B cell (primary cell): Measurements from ENCODE around the gene PIK3R3. TPM values are rescaled to one million over a fixed set of nuclear protein-coding genes. Genes with fewer than 3 reads are reported as not detected.

ENCODE experiments used
- ATAC-seq: fragments of 200-7000 bp; cut with Tn5 transposase; one replicate; pipeline ENCODE4 v1.10.0; 2021; ENCODE audit warnings: low read depth, mild to moderate bottlenecking, moderate number of reproducible peaks, moderate library complexity
- CTCF ChIA-PET: fragments of 350-600 bp; sonication (Branson Sonifier 250); formaldehyde crosslinking; loops from one replicate; lab custom pipeline; 2021; ENCODE audit warnings: antibody characterized with exemption, inconsistent platforms; lab: Charles Lee
- POLR2A ChIA-PET: fragments of 350-600 bp; sonication (Branson Sonifier 250); formaldehyde crosslinking; loops from one replicate; lab custom pipeline; 2021; ENCODE audit warnings: antibody characterized with exemption; lab: Charles Lee
- DNase-seq: peaks from one replicate; pipeline ENCODE4 v3.0.0; 2013
- H2AFZ ChIP-seq: 2 replicates; pipeline ENCODE4 v1.6.1; 2012; ENCODE audit warnings: mild to moderate bottlenecking, low read depth, low read length; ENCODE audit not compliant: insufficient read depth, poor library complexity, severe bottlenecking
- H3K27ac ChIP-seq, 2 donors: 1 replicate in 1 of 2; 2 replicates in 1 of 2; pipeline ENCODE4 v1.5.1; 2012 to 2013; ENCODE audit warnings: low read length in 2 of 2, mild to moderate bottlenecking in 2 of 2, moderate library complexity in 1 of 2
- H3K27me3 ChIP-seq, 4 experiments: fragments of 200-600 bp in 1 of 4; sonication (generic) in 1 of 4; replicated peaks in 1 of 4; 1 replicate in 2 of 4; 2 replicates in 2 of 4; pipeline versions ENCODE4 v1.6.1 to v1.7.0; 2013 to 2016; ENCODE audit warnings: low read length in 3 of 4, mild to moderate bottlenecking in 2 of 4, mixed read lengths in 1 of 4, moderate library complexity in 1 of 4; ENCODE audit not compliant: insufficient read depth in 4 of 4, control insufficient read depth in 3 of 4; ENCODE audit errors: control extremely low read depth in 1 of 4
- H3K36me3 ChIP-seq, 2 experiments: replicated peaks in 1 of 2; 1 replicate in 1 of 2; 2 replicates in 1 of 2; pipeline versions ENCODE4 v1.6.1 to v1.7.1; 2013; ENCODE audit warnings: low read length in 1 of 2; ENCODE audit not compliant: insufficient read depth in 2 of 2, control insufficient read depth in 1 of 2; ENCODE audit errors: control extremely low read depth in 1 of 2, extremely low read depth in 1 of 2
- H3K4me1 ChIP-seq, 2 donors: fragments of 200-600 bp in 1 of 2; sonication (generic) in 1 of 2; 1 replicate in 1 of 2; 2 replicates in 1 of 2; pipeline versions ENCODE4 v1.5.1 to v1.6.1; 2013 to 2017; ENCODE audit warnings: low read length in 2 of 2; ENCODE audit not compliant: control insufficient read depth in 2 of 2, insufficient read depth in 2 of 2
- H3K4me2 ChIP-seq: replicated peaks from 2 replicates; pipeline ENCODE3; 2012; ENCODE audit warnings: mild to moderate bottlenecking, low read depth, low read length; ENCODE audit not compliant: poor library complexity, severe bottlenecking
- H3K4me3 ChIP-seq, 5 experiments: fragments of 200-600 bp in 1 of 5; sonication (generic) in 1 of 5; 1 replicate in 3 of 5; 2 replicates in 2 of 5; pipeline versions ENCODE4 v1.5.1 to v1.7.0; 2011 to 2016; ENCODE audit warnings: low read length in 4 of 5, mild to moderate bottlenecking in 4 of 5, low read depth in 2 of 5, control low read depth in 1 of 5, moderate library complexity in 1 of 5; ENCODE audit not compliant: insufficient read depth in 1 of 5; ENCODE audit errors: control extremely low read depth in 1 of 5, extremely low read depth in 1 of 5
- H3K79me2 ChIP-seq: fragments of 200-600 bp; sonication (generic); one replicate; pipeline ENCODE4 v1.6.0; 2016; ENCODE audit warnings: low read length; ENCODE audit not compliant: control insufficient read depth, insufficient read depth
- H3K9ac ChIP-seq: fragments of 200-600 bp; sonication (generic); 2 replicates; pipeline ENCODE4 v1.6.1; 2017; ENCODE audit warnings: mild to moderate bottlenecking, low read length, moderate library complexity
- H3K9me3 ChIP-seq, 3 donors: one replicate each; pipeline versions ENCODE4 v1.6.1 to v1.7.1; 2013; ENCODE audit warnings: low read length in 2 of 3; ENCODE audit not compliant: control insufficient read depth in 2 of 3, insufficient read depth in 1 of 3; ENCODE audit errors: control extremely low read depth in 1 of 3
- H4K20me1 ChIP-seq: 2 replicates; pipeline ENCODE4 v1.6.0; 2012; ENCODE audit warnings: mild to moderate bottlenecking, low read length; ENCODE audit not compliant: insufficient read depth, control insufficient read depth, poor library complexity, severe bottlenecking
- H3K27ac Mint-ChIP-seq: one replicate; pipeline ENCODE4 v1.8.0; 2021; ENCODE audit warnings: mixed read lengths
- H3K27me3 Mint-ChIP-seq: one replicate; pipeline ENCODE4 v1.8.0; 2021; ENCODE audit warnings: mixed read lengths
- H3K4me1 Mint-ChIP-seq: one replicate; pipeline ENCODE4 v1.8.0; 2021; ENCODE audit warnings: mixed read lengths
- H3K4me3 Mint-ChIP-seq: one replicate; pipeline ENCODE4 v1.8.0; 2021; ENCODE audit warnings: mixed read lengths
- H3K9me3 Mint-ChIP-seq: one replicate; pipeline ENCODE4 v1.8.0; 2022; ENCODE audit warnings: mixed read lengths; ENCODE audit not compliant: insufficient read depth
- EZH2 ChIP-seq: IDR thresholded peaks from 2 replicates; pipeline ENCODE4 v1.6.1; 2012; ENCODE audit warnings: borderline replicate concordance, low read depth, mild to moderate bottlenecking, moderate library complexity, low read length; ENCODE audit not compliant: insufficient read depth, poor library complexity, severe bottlenecking
- WGBS: methylation state at CpG from one replicate; pipeline ENCODE4 v1.1.5; 2013; ENCODE audit warnings: missing lambda C conversion rate; ENCODE audit not compliant: insufficient coverage; 5-methylcytosine and 5-hydroxymethylcytosine counted together
- intact Hi-C: fragments of 100-400 bp; cut with micrococcal nuclease; formaldehyde crosslinking; loops from one replicate; pipeline ENCODE4 v1.10.0; 2022
- polyA plus RNA-seq: library from polyadenylated mRNA; depleted of rRNA; stranded (reverse); fragments of >200 nt; gene quantifications from 2 replicates; pipeline ENCODE4 v1.2.3, GENCODE V29; 2012
- total RNA-seq, 2 donors: library from RNA; stranded (reverse); fragments of 120-200 nt in 1 of 2; gene quantifications; 1 replicate in 1 of 2; 2 replicates in 1 of 2; pipeline versions ENCODE4 v1.2.3 to v1.2.4, GENCODE V29; 2013 to 2022
- TF ChIP-seq, protein P1 (sequence below): fragments of 200-600 bp; IDR thresholded peaks from one replicate; pipeline ENCODE4 v1.8.0; 2022; ENCODE audit warnings: antibody characterized with exemption, mild to moderate bottlenecking

PIK3R3 gene
- total and polyA plus RNA-seq, 2 donors (not counting 1 experiment from before 2014, with no cell fraction given) = 0.06 to 0.17 TPM

DNA sequence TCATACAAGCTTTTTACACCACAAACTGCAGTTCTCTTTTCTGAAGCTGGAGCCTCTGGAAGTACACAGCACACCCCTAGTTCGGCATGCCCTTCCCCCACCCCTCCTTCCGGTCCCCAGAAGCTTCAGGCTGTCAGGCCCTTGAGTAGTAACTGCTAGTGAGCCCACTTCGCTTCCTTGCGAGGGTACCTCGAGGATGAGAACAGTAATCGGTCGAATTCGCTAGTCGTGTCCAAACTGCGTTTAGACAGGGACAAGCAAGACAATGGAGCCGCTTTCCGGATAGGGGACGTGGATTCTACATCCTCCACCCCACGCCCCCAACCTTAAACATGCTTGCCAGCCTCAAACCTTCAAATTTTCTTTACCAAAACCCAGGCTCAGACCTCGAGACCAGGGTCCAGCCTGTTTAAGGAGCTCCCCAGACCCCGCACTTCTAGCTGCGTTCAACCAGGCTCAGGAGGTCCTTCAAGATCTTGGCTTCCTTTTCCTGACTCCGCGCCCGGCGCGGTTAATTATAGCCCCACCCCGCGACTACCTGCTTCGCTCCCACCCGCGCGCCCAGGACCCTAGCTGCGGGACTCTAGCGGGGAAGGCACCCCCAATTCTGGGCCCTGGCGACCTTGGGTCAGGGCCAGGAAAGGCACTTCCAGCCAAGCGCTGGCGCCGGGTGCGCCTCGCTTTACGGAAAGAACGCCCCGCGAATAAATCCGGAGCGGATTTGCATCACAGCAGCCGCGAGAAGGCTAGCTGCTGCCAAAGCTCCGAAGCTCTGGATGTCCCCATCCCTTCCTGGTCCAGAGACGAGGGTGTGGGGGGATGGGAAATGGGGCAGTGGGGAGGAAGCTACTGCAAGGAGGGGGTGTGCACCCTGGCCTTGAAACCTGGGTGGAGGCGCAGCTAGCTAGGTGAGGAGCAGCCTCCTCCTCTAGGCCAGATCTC lies 34.4 kb upstream of the PIK3R3 start:
- Histone ChIP-seq H3K27ac (peak overlapping the region; percentile 1 to 46), H3K36me3 (no peaks in the 10 kb centered on the region), H3K27me3 (peaks cover 0 to 17% (median 0%) of the 10 kb centered on the region in 4 experiments), H2AFZ (peak overlapping the region; percentile 97), H3K4me3 (peak overlapping the region; percentile 50 to 86 (median 65)), H3K79me2 (no peaks in the 10 kb centered on the region), H3K9me3 (no peaks in the 10 kb centered on the region), H3K4me1 (peaks cover 18 to 25% of the 10 kb centered on the region in 2 donors), H3K9ac (peak overlapping the region; percentile 81), H3K4me2 (peak overlapping the region; percentile 98), H4K20me1 (no peaks in the 10 kb centered on the region)
- ATAC-seq (peak; percentile 47), DNase-seq (peak; percentile 58)
- Mint-ChIP-seq H3K9me3 (no peaks in the 10 kb centered on the region), H3K4me1 (peaks cover 27% of the 10 kb centered on the region), H3K27ac (peak overlapping the region; percentile 57), H3K4me3 (peak overlapping the region; percentile 90), H3K27me3 (peaks cover 21% of the 10 kb centered on the region)
- ChIA-PET POLR2A (interaction anchor here (1.0 to 1.1 kb wide), 2 partner anchors 34 to 481 kb away, joined by 3 to 4 read pairs; partner anchors contain the start of gene PIK3R3), CTCF (interaction anchor here (0.8 to 1.9 kb wide), 9 partner anchors 10 to 131 kb away, joined by 3 to 10 read pairs (median 3); no protein-coding TSS in a partner anchor)
- TF ChIP-seq EZH2 = no peak
- TF ChIP-seq, protein P1, sequence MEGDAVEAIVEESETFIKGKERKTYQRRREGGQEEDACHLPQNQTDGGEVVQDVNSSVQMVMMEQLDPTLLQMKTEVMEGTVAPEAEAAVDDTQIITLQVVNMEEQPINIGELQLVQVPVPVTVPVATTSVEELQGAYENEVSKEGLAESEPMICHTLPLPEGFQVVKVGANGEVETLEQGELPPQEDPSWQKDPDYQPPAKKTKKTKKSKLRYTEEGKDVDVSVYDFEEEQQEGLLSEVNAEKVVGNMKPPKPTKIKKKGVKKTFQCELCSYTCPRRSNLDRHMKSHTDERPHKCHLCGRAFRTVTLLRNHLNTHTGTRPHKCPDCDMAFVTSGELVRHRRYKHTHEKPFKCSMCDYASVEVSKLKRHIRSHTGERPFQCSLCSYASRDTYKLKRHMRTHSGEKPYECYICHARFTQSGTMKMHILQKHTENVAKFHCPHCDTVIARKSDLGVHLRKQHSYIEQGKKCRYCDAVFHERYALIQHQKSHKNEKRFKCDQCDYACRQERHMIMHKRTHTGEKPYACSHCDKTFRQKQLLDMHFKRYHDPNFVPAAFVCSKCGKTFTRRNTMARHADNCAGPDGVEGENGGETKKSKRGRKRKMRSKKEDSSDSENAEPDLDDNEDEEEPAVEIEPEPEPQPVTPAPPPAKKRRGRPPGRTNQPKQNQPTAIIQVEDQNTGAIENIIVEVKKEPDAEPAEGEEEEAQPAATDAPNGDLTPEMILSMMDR = no peak
- intact Hi-C loops = no loop called here
- 3% methylated on average over 47 of the region's 47 CpGs for WGBS

DNA sequence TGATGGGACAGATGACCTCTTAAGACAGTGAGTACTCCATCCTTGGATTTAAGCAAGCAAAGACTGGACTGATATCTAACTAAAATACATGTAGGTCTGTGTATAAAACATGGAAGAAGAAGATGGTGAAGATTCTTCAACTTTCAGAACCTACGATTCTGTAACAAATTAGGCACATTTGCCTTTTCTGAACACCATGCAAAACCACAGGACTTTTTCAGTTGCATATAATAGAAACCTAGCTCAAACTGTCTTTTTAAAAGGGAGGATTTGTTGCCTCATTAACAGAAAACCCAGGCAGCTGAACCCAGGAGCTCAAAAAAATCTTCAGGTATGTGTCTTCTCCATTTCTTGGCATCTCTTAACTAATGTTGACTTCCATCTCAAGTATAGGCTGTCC lies 27.8 kb upstream of the PIK3R3 start:
- Histone ChIP-seq H4K20me1 (no peaks in the 10 kb centered on the region), H3K27ac (no peak overlapping the region), H2AFZ (no peak overlapping the region), H3K9ac (no peak overlapping the region), H3K27me3 (peaks cover 0 to 3% (median 0%) of the 10 kb centered on the region in 4 experiments), H3K4me2 (no peak overlapping the region), H3K9me3 (no peaks in the 10 kb centered on the region), H3K36me3 (no peaks in the 10 kb centered on the region), H3K79me2 (no peaks in the 10 kb centered on the region), H3K4me1 (no peaks in the 10 kb centered on the region), H3K4me3 (no peak overlapping the region)
- DNase-seq (no peak), ATAC-seq (no peak)
- POLR2A ChIA-PET = no interaction called here
- H3K4me1 Mint-ChIP-seq = peaks cover 2% of the 10 kb centered on the region
- no peak for TF ChIP-seq EZH2
- TF ChIP-seq, protein P1 = no peak
- intact Hi-C loops = no loop called here
- no CpG with 5 or more reads among the region's 1 CpG for WGBS
- peaks cover 15% of the 10 kb centered on the region for H3K27me3 Mint-ChIP-seq
- H3K9me3 Mint-ChIP-seq = no peaks in the 10 kb centered on the region
- no peak overlapping the region for H3K4me3 Mint-ChIP-seq
- CTCF ChIA-PET = no interaction called here
- no peak overlapping the region for H3K27ac Mint-ChIP-seq
